Activated CD4-positive, alpha-beta T cell treated with anti-CD3 and anti-CD28 coated beads for 36 hours (primary cell): ENCODE measurements around the gene FXYD6. TPM values are rescaled to one million over a fixed set of nuclear protein-coding genes. Genes with fewer than 3 reads are reported as not detected.

Experiments used
- ATAC-seq: fragments of 200-7000 bp; cut with Tn5 transposase; one replicate; pipeline ENCODE4 v1.10.0; 2021; ENCODE audit warnings: mild to moderate bottlenecking, moderate library complexity
- CTCF ChIA-PET: fragments of 350-600 bp; sonication (Branson Sonifier 250); formaldehyde crosslinking; loops from one replicate; lab custom pipeline; 2021; ENCODE audit warnings: antibody characterized with exemption; lab: Charles Lee
- POLR2A ChIA-PET: fragments of 350-600 bp; sonication (Branson Sonifier 250); formaldehyde crosslinking; loops from one replicate; lab custom pipeline; 2021; ENCODE audit warnings: antibody characterized with exemption, inconsistent platforms; lab: Charles Lee
- DNase-seq: peaks from one replicate; pipeline ENCODE4 v3.0.0-alpha.2; 2020
- H3K27ac Mint-ChIP-seq: one replicate; pipeline ENCODE4 v1.8.0; 2021; ENCODE audit warnings: mixed read lengths
- H3K27me3 Mint-ChIP-seq: one replicate; pipeline ENCODE4 v1.8.0; 2021; ENCODE audit warnings: mixed read lengths
- H3K36me3 Mint-ChIP-seq: one replicate; pipeline ENCODE4 v1.8.0; 2021; ENCODE audit warnings: low read depth, mixed read lengths
- H3K4me1 Mint-ChIP-seq: one replicate; pipeline ENCODE4 v1.8.0; 2021; ENCODE audit warnings: mixed read lengths
- H3K4me3 Mint-ChIP-seq: one replicate; pipeline ENCODE4 v1.8.0; 2021; ENCODE audit warnings: mild to moderate bottlenecking, moderate library complexity, mixed read lengths
- H3K9me3 Mint-ChIP-seq: one replicate; pipeline ENCODE4 v1.8.0; 2021; ENCODE audit warnings: low read depth, mixed read lengths
- intact Hi-C, 2 experiments: fragments of 100-400 bp; cut with DNase I in 1 of 2; cut with micrococcal nuclease in 1 of 2; formaldehyde crosslinking; loops; one replicate each; pipeline versions ENCODE4 v1.14.2 to v1.15.1; 2022 to 2024; cut with DNase I, micrococcal nuclease
- total RNA-seq, 2 experiments: library from RNA; stranded (reverse); gene quantifications; one replicate each; pipeline ENCODE4 v1.2.3, GENCODE V29; 2021

The FXYD6 gene
- total RNA-seq, 2 experiments from 2014 or later = 0.46 to 0.47 TPM

DNA sequence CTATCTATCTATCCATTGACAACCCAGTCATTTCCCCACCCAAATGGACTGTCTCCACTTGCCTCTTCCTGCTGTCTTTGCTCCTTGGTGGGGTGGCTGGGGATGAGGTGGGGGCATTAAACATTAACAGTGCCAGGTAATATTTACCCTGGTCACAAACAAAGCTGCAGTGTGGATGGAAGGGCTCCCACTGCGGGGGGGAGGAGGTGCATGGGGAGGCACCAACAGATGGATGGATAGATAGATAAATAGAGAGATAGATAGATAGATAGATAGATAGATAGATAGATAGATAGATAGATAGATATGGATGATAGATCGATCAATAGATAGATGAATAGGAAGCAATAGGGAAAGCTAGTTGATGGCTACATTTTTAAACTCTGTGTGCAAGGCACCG, 49.6 kb downstream of the FXYD6 start:
- peaks cover 57% of the 10 kb centered on the region for H3K4me1 Mint-ChIP-seq
- H3K27me3 Mint-ChIP-seq = no peaks in the 10 kb centered on the region
- no peaks in the 10 kb centered on the region for H3K9me3 Mint-ChIP-seq
- ATAC-seq (no peak), DNase-seq (no peak)
- H3K27ac Mint-ChIP-seq = no peak overlapping the region
- ChIA-PET POLR2A (no interaction called here), CTCF (interaction anchor here (0.6 to 7.1 kb wide), 6 partner anchors 11 to 226 kb away, joined by 4 to 67 read pairs (median 12); no protein-coding TSS in a partner anchor)
- H3K4me3 Mint-ChIP-seq = no peak overlapping the region
- H3K36me3 Mint-ChIP-seq = no peaks in the 10 kb centered on the region
- intact Hi-C loops = no loop called here

GRCh38 chr11:117826190-117826570, 50.3 kb downstream of the FXYD6 start:
- ChIA-PET POLR2A (no interaction called here), CTCF (interaction anchor here (0.6 to 7.1 kb wide), 4 partner anchors 10 to 227 kb away, joined by 4 to 67 read pairs (median 20); no protein-coding TSS in a partner anchor)
- Mint-ChIP-seq H3K27me3 (no peaks in the 10 kb centered on the region), H3K4me1 (peaks cover 59% of the 10 kb centered on the region), H3K27ac (no peak overlapping the region), H3K9me3 (no peaks in the 10 kb centered on the region), H3K36me3 (no peaks in the 10 kb centered on the region), H3K4me3 (no peak overlapping the region)
- intact Hi-C loops = no loop called here
- DNase-seq = no peak
- ATAC-seq = no peak

GRCh38 chr11:117825538-117826189, 50.8 kb downstream of the FXYD6 start:
- ChIA-PET CTCF (interaction anchor here (1.5 to 7.1 kb wide), 5 partner anchors 9 to 227 kb away, joined by 3 to 67 read pairs (median 29); no protein-coding TSS in a partner anchor), POLR2A (no interaction called here)
- intact Hi-C loops = no loop called here
- no peaks in the 10 kb centered on the region for H3K36me3 Mint-ChIP-seq
- DNase-seq (no peak), ATAC-seq (no peak)
- no peak overlapping the region for H3K27ac Mint-ChIP-seq
- H3K4me1 Mint-ChIP-seq = peaks cover 54% of the 10 kb centered on the region
- H3K9me3 Mint-ChIP-seq = no peaks in the 10 kb centered on the region
- H3K4me3 Mint-ChIP-seq = no peak overlapping the region
- H3K27me3 Mint-ChIP-seq = no peaks in the 10 kb centered on the region

DNA sequence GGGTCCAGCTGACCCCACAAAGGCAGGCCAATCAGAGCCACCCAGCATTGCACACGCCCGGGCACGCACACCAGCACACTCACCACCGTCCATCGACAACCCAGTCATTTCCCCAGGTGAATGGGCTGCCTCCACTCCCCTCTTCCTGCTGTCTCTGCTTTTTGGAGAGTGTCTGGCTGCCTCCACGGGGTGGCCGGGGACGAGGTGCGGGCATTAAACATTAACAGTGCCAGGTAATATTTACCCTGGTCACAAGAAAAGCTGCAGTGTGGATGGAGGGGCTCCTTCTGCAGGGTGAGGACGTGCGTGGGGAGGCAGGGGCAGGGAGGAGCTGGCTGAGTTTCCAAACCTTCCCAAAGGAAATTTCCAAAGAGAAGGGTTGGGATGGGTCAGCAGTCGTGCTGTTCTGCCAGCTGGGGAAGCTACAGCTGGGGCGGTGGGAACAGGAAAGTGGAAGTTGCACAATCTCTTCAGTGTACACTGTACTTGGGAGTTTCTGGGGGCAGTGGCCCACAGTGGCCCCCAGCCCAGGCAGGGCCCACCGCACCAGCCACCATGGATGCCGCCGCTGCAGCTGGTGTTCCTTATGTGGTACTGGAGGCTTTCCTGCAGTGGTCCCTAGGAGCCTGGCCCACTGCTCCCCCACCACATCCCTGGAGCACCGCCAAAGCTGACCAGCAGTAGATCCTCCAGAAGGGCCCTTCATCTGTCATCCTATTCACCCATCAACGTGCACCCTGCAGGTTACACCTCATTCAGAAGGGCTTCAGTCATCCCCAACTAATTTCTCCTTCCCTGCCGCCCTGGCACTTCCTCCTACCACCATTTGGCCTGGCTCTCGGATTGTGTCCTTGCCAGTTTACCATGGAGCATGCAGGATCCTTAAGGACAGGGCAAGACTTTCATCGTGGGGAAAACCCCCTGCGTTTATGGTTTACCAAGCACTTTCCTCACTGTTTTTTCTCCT, 51.6 kb downstream of the FXYD6 start, which contains the start of gene FXYD2:
Gene FXYD2, minus strand, starts transcription at position 174 of the 967 bp plus-strand sequence. Its CDS starts 66 bp downstream, at position 108.
- CTCF ChIA-PET = interaction anchor here (0.6 to 7.1 kb wide), 10 partner anchors 9 to 234 kb away, joined by 3 to 67 read pairs (median 4); no protein-coding TSS in a partner anchor
- Mint-ChIP-seq H3K27me3 (no peaks in the 10 kb centered on the region), H3K9me3 (no peaks in the 10 kb centered on the region), H3K4me1 (peaks cover 46% of the 10 kb centered on the region), H3K4me3 (no peak within 1 kb of the TSS), H3K27ac (peak within 1 kb of the TSS; percentile 47), H3K36me3 (no peaks in the 10 kb centered on the region)
- ATAC-seq (no peak), DNase-seq (no peak)
- POLR2A ChIA-PET = no interaction called here
- intact Hi-C loops = no loop called here

DNA sequence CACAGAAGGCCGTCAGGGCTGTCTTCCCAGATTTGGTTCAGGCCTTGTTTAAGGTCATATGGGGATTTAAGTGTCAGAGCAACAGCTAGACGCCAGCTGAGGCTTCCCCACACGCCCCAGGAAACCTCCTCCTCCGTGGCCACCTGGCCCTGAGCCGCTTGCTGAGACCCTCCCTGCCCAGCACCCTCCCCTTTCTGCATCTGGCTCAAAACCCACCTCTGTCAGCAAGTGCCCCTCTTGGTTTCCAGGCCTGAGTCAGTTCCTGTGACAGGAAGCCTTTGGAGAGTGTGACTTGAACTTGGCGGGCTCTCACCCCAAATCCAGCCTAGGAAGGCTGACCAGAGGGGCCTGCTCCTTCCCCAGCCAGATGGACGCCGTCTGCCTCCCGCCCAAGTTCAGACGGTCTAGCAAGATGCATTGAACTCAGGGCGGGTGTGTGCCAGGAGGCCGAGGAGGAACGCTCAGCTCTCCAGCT, 52.5 kb downstream of the FXYD6 start:
- DNase-seq = no peak
- intact Hi-C loops = loop anchor here in 1 of 2 experiments (1.0 kb wide), 1 partner anchor 229 kb away; no protein-coding TSS in a partner anchor
- ATAC-seq = no peak
- Mint-ChIP-seq H3K9me3 (no peaks in the 10 kb centered on the region), H3K36me3 (no peaks in the 10 kb centered on the region), H3K27ac (peak overlapping the region; percentile 34), H3K4me3 (no peak overlapping the region), H3K27me3 (no peaks in the 10 kb centered on the region), H3K4me1 (peaks cover 41% of the 10 kb centered on the region)
- ChIA-PET POLR2A (no interaction called here), CTCF (interaction anchor here (0.6 to 7.1 kb wide), 10 partner anchors 9 to 496 kb away, joined by 3 to 67 read pairs (median 4); partner anchors contain the start of gene CEP164)

GRCh38 chr11:117823294-117823945, 53.0 kb downstream of the FXYD6 start:
- Mint-ChIP-seq H3K27ac (peak overlapping the region; percentile 47), H3K36me3 (no peaks in the 10 kb centered on the region), H3K4me1 (peaks cover 43% of the 10 kb centered on the region), H3K9me3 (no peaks in the 10 kb centered on the region), H3K4me3 (no peak overlapping the region), H3K27me3 (no peaks in the 10 kb centered on the region)
- DNase-seq = peak; percentile 44
- CTCF ChIA-PET = interaction anchor here (0.5 to 7.1 kb wide), 23 partner anchors 8 to 568 kb away, joined by 3 to 67 read pairs (median 4); partner anchors contain the start of genes CEP164 and FXYD6
- peak; percentile 53 for ATAC-seq
- intact Hi-C loops = loop anchor here in 1 of 2 experiments (1.0 kb wide), 1 partner anchor 230 kb away; no protein-coding TSS in a partner anchor
- POLR2A ChIA-PET = interaction anchor here (0.9 kb wide), 1 partner anchor 8 kb away, joined by 3 read pairs; no protein-coding TSS in a partner anchor

- Mint-ChIP-seq H3K9me3 (no peaks in the 10 kb centered on the region), H3K36me3 (no peaks in the 10 kb centered on the region), H3K27ac (peak overlapping the region; percentile 29), H3K4me1 (peaks cover 43% of the 10 kb centered on the region), H3K27me3 (no peaks in the 10 kb centered on the region), H3K4me3 (no peak overlapping the region)
- ChIA-PET POLR2A (interaction anchor here (0.9 kb wide), 1 partner anchor 9 kb away, joined by 3 read pairs; no protein-coding TSS in a partner anchor), CTCF (interaction anchor here (0.6 to 7.1 kb wide), 24 partner anchors 7 to 569 kb away, joined by 3 to 67 read pairs (median 4); partner anchors contain the start of gene FXYD6)
- peak; percentile 80 for DNase-seq
- peak; percentile 30 for ATAC-seq
- intact Hi-C loops = loop anchor here (1.0 kb wide), 2 partner anchors 125 to 231 kb away; no protein-coding TSS in a partner anchor
These were observed 54.1 kb downstream of the FXYD6 start for GRCh38 chr11:117822074-117823033.

- Mint-ChIP-seq H3K9me3 (no peaks in the 10 kb centered on the region), H3K36me3 (no peaks in the 10 kb centered on the region), H3K4me1 (peaks cover 51% of the 10 kb centered on the region), H3K4me3 (no peak overlapping the region), H3K27me3 (no peaks in the 10 kb centered on the region), H3K27ac (no peak overlapping the region)
- ChIA-PET CTCF (interaction anchor here (0.6 to 4.9 kb wide), 10 partner anchors 12 to 446 kb away, joined by 3 to 48 read pairs (median 4); no protein-coding TSS in a partner anchor), POLR2A (no interaction called here)
- no peak for ATAC-seq
- intact Hi-C loops = no loop called here
- no peak for DNase-seq
These were observed 55.0 kb downstream of the FXYD6 start for GRCh38 chr11:117821431-117821830.

- POLR2A ChIA-PET = no interaction called here
- Mint-ChIP-seq H3K4me1 (peaks cover 60% of the 10 kb centered on the region), H3K27ac (no peak overlapping the region), H3K27me3 (no peaks in the 10 kb centered on the region), H3K4me3 (no peak overlapping the region), H3K36me3 (no peaks in the 10 kb centered on the region), H3K9me3 (no peaks in the 10 kb centered on the region)
- no peak for ATAC-seq
- DNase-seq = no peak
- CTCF ChIA-PET = interaction anchor here (0.7 to 6.2 kb wide), 6 partner anchors 13 to 232 kb away, joined by 3 to 120 read pairs (median 5); no protein-coding TSS in a partner anchor
- intact Hi-C loops = no loop called here
These were observed 55.9 kb downstream of the FXYD6 start for GRCh38 chr11:117820516-117820915.
